CD4-positive, alpha-beta T cell treated with Interferon alpha-2 for 1 hour (primary cell): ENCODE data around the gene CXorf51B.
"Not testable (repeated sequence)": the region's sequence is repeated elsewhere in the genome, so short reads cannot be mapped to it uniquely, and the experiment has no call there.

Experiments
- DNase-seq, 2 donors: peaks; one replicate each; pipeline ENCODE4 v3.0.0-alpha.2; 2020 to 2022

Gene CXorf51B

DNA sequence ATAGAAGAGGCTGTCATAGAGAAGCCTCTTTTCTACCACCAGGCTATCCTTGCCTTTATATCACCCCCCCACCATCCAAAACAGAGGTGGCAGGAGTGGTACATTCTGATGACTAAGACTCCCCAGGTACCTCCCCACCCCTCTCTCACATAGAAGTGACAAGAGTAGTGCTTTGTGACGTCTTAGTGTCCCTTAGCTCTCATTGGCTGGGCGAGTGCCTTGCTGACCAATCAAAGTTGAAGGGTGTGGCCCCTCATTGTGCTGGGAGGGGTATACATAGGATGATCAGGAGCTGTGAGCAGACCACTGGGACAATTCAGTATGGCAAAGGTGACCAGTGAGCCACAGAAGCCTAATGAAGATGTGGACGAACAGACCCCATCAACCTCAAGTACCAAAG, at the start of gene CXorf51B:
TSS of gene CXorf51B (plus strand) at position 301 of the 400 bp plus-strand sequence. CDS start at position 322, 21 bp downstream.
- not testable (repeated sequence) for DNase-seq

DNA sequence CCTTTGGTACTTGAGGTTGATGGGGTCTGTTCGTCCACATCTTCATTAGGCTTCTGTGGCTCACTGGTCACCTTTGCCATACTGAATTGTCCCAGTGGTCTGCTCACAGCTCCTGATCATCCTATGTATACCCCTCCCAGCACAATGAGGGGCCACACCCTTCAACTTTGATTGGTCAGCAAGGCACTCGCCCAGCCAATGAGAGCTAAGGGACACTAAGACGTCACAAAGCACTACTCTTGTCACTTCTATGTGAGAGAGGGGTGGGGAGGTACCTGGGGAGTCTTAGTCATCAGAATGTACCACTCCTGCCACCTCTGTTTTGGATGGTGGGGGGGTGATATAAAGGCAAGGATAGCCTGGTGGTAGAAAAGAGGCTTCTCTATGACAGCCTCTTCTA, 5.1 kb downstream of the CXorf51B start, which contains the start of gene CXorf51A:
TSS of gene CXorf51A (minus strand) at position 101 of the 400 bp plus-strand sequence. CDS start at position 80, 21 bp downstream.
- not testable (repeated sequence) for DNase-seq

DNA sequence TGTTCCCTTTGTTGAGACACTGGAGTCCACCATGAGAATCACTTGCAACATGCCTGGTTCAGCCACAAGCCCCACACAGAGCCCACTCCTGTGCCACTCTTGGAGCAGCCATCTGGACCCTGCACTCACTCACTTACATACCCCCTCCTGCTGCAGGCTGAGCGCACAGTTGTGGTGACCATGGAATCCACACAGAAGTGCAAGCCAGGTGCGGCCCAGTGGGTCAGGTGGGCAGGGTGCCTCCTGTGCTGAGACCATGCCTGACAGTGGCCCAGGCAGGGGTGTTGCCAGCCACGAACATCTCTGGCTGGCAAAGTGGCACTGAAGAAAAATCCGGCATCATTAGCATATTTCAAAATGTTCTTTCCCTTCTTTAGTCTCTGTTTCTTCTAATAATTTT, 22.4 kb downstream of the CXorf51B start:
- no peak for DNase-seq

DNA sequence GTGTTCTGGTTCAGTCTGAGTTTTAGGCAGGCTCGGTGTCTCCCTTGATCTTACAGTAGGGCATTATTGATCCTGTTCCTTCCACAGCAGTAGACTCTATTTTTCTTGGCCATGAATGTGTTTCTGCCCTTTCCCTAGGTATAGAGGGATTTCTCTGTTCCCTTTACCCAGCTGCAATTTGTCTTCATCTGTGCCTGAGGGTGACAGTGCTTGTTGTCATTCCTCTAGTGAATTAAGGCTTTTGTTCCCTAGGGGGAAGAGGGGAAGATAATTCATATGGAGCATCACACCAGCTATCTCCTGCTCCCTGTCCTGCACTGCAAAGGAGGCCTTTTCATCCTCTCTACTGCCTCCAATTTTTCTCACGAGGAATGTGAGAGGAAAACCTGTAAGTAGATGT, 44.7 kb downstream of the CXorf51B start:
- no peak for DNase-seq
